ENCODE data around the gene RAPGEF2.
A peak's percentile ranks its signal among the peaks of the same experiment; 100 is the strongest.
"Not testable (repeated sequence)": the region's sequence is repeated elsewhere in the genome, so short reads cannot be mapped to it uniquely, and the experiment has no call there.

RAPGEF2 gene

DNA sequence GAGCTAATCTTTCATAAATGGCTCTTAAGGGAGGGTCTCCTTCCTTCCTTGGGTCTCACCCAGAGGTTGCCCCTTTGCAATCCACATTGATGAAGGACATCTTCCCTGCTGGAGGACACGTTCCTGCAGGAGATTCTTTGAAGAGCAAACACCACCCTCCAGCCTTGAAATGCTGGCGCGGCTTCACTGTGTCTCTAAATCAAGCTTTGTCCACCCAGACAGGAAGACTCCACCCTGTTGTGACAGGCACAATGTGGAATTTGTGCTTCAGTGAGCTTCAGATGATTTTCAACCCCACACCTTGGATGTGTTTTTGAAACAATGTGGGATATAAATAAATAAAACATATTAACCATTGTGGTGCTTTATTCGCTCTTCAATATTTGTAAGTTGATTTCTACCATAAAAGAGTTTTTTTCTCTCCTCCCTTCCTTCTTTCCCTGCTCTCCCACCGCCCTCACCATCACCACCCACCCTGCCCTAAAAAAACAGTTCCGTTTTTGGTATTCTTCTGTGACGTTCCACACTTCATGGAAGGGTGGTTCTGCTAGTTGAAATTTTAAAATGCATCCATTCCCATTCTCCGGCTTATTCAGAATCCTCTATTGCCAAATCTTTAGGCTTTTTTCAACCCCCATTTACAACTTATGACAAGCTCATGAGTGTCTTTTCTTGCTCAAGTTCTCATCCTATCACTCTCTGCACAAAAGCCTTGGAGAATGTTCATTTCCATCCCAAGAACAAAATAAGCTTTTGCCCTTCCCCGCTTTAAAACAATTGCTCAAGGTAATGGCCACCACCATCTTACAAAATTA lies 264.3 kb downstream of the RAPGEF2 start:
- DNase-seq (ENCODE audit: low read depth, low spot score) = peak; percentile 13

DNA sequence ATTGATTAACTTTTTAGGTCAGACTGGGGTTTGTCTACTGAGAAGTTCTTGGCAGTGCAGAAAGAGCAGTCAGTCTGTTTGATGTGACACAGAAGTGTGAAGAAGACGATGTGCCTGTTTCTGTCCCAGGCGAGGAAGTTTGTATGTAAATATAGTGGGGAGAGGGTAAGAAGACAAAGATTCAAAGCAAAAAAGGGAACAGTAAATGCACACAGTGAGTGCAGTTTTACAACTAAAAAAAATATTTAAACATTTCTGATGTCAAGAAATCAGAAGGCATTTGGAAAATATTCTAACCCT lies 264.9 kb downstream of the RAPGEF2 start:
- DNase-seq (ENCODE audit: low read depth, low spot score) = no peak

DNA sequence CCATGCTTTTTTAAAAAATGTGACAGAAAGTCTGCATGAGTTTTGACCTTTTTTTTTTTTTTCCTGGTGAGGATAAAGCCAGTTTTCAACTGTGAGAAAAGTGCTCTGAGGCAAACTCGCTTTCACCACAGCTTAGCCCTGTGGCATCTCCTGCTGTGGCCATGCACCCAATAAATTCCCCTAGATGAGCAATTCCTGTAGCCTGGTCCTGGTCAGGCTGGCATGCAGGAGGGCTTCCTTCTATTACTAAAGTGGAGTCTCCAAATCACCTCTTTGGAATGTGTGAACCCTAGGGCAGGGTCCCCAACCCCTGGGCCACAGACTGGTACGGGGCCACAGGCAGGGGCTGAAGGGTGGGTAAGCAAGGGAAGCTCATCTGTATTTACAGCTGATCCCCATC lies 265.4 kb downstream of the RAPGEF2 start:
- DNase-seq (ENCODE audit: low read depth, low spot score) = no peak

DNA sequence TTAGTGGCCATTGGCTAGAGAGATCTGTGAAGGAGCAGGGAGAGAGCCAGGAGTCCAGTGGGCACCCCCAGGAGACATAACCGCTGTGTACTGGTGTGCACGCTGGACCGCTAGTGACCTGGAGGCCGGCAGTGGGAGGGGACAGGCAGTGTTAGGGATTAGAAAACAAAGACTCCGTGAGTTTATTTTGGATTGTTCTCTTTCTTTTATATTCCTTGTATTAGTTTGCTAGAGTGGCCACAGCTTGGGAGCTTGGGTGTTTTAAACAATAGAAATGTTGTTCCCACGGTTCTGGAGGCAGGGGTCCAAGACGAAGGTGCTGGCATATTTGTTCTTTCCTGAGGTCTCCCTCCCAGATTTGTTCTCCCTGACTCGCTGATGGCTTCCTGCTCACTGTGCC lies 266.4 kb downstream of the RAPGEF2 start:
- no peak for DNase-seq (ENCODE audit: low read depth, low spot score)

DNA sequence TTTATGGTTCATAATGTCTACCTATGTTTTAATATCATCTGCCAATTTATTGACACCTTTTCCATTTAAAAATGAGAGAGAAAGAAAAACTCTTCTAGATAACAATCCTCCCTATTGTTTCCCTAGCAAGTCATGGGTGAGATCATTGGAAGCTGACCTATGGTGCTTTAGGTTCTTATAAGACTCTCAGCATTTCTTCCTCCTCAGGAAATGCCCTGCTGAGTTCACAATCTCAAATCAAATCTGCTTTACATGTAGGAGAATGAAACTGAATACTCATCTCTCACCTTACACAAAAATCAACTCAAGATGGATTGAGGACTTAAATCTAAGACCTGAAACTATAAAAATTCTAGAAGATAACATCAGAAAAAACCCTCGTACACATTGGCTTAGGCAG lies 267.4 kb downstream of the RAPGEF2 start:
- DNase-seq (ENCODE audit: low read depth, low spot score) = no peak

DNA sequence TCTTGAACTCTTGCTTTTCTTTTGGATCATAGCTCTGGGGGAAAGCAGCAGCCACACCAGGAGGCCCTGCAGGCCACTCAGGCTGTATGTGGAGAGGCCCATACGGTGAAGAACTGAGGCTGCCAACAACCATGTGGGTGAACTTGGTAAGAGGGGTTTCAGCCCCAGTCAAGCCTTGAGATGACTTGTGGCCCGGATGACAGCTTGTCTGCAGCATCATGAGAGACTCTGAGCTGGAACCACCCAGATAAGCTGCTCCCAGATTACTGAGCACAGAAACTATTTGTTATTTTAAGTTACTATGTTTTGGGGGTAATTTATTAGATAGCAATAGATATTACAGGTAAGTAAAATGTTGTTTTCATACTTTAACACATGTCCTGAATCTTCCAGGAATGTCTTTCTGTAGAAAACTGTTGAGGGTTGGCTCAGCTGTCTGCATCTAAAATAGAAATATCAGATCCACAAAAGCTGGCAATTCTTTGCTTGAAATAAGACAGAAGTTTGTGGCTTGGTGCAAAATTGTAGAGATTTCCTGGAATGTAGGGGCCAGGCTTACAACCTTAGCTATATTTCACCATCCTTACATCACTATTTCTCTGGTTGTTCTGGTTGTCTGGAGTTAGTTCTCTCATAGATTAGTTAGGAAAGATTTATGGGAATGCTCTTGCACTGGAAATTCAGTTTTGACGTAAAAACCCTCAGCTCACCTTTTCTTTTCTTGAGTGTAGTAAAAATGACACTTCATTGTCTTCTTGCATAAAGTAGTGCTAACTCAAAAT lies 272.1 kb downstream of the RAPGEF2 start:
- no peak for DNase-seq (ENCODE audit: low read depth, low spot score)

DNA sequence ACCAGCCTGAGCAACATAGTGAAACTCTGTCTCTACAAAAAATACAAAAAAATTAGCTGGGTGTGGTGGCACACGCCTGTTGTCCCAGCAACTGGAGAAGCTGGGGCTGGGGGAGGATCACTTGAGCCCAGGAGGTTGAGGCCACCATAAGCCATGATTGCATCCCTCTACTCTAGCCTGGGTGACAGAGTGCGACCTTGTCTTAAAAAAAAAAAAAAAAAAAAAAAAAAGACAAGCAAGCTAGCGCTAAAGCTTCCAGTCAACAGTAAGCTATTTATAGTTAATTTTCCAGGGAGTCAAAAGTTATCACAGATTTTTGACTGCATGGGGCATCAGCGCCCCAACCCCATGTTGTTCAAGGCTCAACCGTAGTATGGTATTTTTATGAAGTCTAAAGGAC lies 273.4 kb downstream of the RAPGEF2 start:
- DNase-seq (ENCODE audit: low read depth, low spot score) = no peak

DNA sequence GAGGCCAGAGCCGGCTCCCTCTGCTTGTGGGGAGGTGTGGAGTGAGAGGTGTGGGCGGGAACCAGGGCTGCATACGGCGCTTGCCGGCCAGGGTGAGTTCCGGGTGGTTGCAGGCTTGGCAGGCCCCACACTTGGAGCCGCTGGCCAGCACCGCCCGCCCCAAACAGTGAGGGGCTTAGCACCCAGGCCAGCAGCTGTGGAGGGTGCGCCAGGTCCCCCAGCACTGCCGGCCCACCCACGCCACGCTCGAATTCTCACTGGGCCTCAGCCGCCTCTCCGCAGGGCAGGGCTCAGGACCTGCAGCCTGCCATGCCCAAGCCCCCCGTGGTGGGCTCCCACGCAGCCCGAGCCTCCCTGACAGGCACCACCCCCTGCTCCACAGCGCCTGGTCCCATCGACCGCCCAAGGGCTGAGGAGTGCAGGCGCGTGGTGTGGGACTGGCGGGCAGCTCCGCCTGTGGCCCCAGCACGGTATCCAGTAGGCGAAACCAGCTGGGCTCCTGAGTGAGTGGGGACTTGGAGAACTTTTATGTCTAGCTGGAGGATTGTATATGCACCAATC lies 275.3 kb downstream of the RAPGEF2 start:
- no peak for DNase-seq (ENCODE audit: low read depth, low spot score)

DNA sequence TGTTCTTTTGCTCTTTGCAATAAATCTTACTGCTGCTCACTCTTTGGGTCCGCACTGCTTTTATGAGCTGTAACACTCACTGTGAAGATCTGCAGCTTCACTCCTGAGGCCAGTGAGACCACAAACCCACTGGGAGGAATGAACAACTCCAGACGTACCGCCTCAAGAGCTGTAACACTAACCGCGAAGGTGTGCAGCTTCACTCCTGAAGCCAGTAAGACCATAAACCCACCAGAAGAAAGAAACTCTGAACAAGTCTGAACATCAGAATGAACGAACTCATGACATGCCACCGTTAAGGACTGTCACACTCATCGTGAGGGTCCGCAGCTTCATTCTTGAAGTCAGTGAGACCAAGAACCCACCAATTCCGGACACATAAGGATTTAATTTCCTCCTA lies 276.2 kb downstream of the RAPGEF2 start:
- DNase-seq (ENCODE audit: low read depth, low spot score) = not testable (repeated sequence)

DNA sequence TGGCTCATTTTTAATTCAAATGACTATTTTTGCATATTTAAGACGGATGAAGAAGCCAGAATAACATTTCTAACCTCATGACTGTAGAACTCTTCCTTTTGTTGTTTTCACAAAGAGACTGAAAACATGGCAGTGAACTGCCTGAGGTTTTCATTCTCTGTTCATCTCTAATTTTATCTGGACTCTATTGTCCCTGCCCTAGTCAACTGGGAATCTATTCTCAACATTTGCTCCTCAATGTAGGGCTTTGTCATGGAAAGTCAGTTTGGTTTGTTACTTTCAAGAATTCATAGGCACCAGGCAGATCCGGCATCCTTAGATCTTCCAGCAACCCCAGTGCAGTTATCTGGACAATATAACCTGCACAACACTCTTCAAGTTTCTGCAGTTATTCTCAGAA lies 277.0 kb downstream of the RAPGEF2 start:
- no peak for DNase-seq (ENCODE audit: low read depth, low spot score)

DNA sequence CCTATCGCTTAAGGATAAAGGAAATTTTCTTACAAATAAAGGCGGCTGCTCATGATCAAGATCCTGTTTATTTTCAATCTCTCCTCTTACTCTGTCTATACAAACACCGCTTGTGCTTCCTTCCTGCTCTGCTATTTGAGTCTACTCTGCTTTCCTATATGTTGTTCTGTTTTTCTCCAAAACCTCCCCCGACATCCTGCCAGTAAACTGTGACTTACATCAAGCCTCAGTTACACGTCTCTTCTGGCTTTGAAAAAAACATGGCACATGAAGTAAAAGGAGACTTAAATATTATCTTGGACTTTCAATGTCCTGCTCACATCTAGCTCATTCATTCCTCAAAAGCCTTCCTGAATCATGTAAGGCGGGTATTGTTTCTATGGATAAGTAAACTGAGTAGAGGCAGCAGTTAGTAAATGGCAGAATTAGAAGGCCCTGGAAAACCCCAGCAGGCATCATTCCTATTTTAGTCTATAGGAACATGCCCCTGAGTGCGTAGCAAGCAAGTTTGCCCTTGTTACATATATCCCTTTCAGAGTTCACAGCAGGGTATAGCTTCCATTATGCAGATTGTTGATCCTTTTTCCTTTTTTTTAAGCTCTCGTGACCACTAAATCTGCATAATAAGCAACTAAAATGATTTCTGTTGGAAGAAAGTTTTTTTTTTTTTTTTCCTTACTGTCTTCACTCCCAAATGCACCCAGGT lies 280.1 kb downstream of the RAPGEF2 start:
- DNase-seq (ENCODE audit: low read depth, low spot score) = peak; percentile 30

DNA sequence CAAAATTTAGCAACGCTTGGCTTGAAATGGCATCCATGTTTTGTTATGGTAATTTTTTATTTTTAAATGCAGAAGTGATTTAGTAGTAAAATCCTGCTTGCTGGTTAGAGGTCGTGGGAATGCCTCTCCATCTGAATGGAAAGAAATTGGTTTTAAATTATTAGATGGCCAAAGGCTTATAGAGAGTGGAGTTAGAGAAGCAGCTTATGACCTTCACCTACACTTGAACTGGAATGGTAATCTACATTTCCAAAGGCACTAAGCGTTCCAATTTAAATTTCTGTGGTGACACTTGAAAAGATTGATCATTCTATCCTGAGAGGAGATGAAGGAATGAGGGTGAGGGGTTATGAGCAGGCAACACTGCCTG lies 280.7 kb downstream of the RAPGEF2 start:
- DNase-seq (ENCODE audit: low read depth, low spot score) = peak; percentile 42

DNA sequence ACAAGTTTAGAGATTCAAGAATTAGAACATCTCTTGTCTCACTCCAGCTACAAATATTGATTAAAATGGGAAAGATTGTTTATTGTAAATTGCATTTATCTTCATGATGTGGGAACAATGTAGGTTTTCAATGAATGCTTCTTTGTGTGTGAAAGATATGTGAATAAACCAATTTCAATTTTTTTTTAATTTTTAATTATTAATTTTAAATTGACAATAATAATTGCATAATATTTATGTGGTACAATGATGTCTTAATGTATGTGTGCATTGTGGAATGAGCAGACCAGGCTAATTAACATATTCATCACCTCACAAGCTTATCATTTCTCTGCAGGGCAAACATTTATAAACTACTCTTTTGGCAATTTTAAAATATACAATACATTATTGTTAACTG lies 281.1 kb downstream of the RAPGEF2 start:
- DNase-seq (ENCODE audit: low read depth, low spot score) = no peak

DNA sequence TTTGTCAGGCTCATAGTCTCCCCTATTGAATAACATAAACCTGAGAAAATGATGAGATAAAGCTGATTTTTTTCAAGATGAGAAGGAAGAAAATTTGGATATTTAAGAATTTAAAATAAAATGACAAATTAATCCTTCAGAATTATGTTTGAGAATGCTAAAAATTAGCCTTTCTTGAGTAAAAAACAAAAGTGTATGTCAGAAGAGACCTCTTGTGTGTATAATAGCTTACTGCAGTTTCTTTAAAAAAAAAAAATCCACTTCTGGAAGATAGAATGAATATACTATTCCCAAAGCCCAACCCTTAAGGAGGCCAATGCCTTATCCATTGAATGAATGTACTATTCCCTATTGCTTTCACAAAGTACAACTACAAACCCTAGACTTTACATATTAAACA lies 281.8 kb downstream of the RAPGEF2 start:
- DNase-seq (ENCODE audit: low read depth, low spot score) = no peak

DNA sequence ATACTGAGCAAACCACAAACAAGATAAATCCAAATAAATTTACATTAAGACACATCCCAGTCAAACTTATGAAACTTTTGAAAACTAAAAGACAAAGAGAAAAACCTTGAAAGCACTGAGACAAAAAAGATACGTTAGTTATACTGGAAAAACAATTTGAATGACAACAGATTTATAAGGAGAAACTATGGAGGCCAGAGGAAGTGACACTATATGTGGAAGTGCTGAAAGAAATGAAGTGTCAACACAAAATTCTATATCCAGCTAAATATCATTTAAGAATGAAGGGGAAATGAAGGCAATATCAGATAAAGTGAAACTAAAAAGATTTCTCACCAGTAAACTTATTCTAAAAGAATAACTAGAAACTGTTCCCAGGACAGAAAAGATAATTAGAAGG lies 283.7 kb downstream of the RAPGEF2 start:
- no peak for DNase-seq (ENCODE audit: low read depth, low spot score)

DNA sequence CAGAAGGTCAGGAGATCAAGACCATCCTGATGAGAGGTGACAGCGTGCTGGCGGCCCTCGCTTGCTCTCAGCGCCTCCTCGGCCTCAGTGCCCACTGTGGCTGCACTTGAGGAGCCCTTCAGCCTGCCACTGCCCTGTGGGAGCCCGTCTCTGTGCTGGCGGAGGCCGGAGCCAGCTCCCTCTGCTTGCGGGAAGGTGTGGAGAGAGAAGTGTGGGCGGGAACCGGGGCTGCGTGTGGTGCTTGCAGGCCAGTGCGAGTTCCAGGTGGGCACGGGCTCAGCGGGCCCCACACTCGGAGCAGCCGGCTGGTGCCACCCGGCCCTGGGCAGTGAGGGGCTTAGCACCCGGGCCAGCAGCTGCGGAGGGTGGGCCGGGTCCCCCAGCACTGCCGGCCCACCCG lies 286.9 kb downstream of the RAPGEF2 start:
- DNase-seq (ENCODE audit: low read depth, low spot score) = no peak

DNA sequence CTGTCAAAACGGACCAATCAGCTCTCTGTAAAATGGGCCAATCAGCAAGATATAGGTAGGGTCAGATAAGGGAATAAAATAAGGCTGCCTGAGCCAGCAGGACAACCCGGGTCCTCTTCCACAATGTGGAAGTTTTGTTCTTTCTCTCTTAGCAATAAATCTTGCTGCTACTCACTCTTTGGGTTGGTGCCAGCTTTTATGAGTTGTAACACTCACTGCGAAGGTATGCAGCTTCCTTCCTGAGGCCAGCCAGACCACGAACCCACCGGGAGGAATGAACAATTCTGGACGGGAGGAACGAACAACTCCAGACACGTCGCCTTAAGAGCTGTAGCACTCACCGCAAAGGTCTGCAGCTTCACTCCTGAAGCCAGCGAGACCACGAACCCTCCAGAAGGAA lies 287.8 kb downstream of the RAPGEF2 start:
- DNase-seq (ENCODE audit: low read depth, low spot score) = peak; percentile 65

DNA sequence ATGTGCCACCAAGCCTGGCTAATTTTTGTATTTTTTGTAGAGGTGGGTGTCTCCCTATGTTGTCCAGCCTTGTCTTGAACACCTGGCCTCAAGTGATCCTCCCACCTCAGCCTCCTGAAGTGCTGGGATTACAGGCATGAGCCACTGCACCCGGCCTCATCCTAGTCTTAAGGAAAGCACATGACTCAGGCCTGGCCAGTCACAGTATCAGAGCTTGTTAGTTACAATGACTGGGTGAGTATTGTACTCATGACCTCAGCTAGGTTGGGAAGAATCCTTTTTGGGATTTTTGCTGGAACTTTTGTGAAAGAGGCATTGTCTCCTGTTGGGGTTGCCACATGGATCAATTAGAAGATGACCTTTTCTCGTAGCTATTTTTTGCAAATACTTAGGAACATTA lies 292.8 kb downstream of the RAPGEF2 start:
- no peak for DNase-seq (ENCODE audit: low read depth, low spot score)

DNA sequence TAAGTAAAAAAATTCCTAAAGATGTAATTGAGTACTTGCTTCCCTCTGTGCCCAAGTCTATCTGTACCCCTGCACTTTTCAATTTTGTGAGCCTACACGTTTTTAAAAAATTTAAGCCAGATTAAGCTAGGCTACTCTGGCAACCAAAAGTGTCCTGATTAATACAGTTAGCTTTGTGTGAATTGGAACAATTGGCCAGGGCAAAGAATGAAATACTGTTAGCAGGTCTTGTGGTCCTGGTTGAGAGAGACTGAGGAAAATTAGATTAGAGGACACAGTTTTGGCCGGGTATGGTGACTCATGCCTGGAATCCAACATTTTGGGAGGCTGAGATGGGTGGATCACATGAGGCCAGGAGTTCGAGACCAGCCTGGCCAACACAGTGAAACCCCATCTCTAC lies 293.3 kb downstream of the RAPGEF2 start:
- DNase-seq (ENCODE audit: low read depth, low spot score) = no peak

DNA sequence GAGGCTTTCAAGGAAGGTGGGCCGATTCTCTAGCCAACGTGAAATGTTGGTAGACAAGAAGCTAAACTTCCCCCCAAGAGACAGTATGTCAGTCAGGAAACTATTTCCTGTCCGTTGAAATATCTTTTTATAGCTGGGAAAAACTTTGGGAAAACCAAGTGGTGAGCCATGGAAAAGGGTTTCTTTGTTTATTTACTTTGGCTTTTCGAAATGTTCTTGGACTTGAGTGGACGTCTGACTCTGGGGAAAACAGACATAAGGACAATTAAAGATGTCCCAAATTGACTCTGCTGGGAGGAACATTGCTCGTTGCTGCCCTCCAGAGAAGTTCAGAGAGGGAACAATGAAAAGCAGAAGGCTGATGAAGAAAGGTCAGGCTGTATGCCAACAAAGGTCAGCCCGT lies 295.4 kb downstream of the RAPGEF2 start:
- DNase-seq (ENCODE audit: low read depth, low spot score) = no peak

DNA sequence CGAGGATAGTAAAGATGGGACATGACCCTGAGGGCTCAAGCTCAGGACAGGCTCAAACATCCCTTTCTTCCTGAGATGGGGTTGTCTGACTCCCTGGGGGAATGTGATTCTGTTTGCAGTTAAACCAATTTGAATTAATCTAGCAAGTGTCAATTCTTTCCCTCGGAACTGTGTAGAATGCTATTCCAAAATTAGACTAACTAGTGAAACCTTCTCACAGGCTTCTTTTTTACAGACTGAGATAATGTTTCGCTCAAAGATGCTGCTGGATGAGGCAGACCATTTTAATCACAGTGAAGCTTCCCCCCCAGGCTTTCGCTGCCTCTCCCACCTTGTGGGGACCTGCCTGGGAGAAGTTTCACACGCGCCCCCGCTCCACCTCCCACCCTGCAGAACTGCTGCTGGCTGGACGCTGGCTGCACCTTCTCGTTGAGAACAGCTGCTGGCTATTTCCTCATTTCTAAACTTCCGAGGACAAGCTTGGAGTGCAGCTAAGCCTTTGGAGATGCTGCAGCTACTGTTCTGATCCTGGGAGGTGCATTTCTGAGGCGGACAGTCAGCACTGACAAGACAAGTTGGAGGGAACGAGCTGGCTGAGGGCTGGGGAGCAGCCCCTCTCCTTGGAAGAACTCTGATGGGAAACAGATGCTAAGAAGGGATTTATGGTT lies 297.8 kb downstream of the RAPGEF2 start:
- DNase-seq (ENCODE audit: low read depth, low spot score) = no peak

DNA sequence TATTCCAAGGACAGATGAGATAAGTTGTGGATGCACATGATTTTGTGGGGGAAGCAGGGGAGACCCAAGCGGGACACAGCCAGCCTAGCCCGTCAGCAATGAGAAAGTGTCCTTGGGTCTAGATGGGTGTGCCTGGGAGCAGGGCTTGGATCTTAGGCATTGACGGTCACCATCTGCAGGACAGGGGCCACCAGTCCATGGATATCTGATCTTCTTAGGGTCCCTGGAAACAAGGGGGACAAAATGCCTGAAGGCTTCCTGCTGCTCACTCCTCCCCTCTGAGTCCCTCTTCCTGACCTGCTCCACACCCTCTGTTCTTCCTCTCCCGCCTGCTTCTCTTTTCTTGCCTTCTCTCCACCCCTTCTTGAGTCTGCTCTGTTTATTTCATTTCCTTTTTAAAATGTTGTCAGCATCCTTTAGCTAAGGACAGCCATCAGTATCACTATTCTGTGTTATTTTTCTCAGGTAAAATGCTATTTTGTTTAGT lies 298.4 kb downstream of the RAPGEF2 start:
- DNase-seq (ENCODE audit: low read depth, low spot score) = no peak

Data from ELF-1 (cell line).